ENCODE measurements around the gene MOCS3.

Gene MOCS3

GRCh38 chr20:50982363-50982762, 23.7 kb downstream of the MOCS3 start:
- DNase-seq (ENCODE audit: low read depth, low spot score) = no peak
- Histone ChIP-seq H3K4me1 (ENCODE audit: control insufficient read depth, insufficient read depth, low read length) (no peaks in the 10 kb centered on the region), H3K27me3 (ENCODE audit: control insufficient read depth, insufficient read depth, low read length) (no peaks in the 10 kb centered on the region), H3K4me3 (ENCODE audit: low read length) (no peak overlapping the region), H3K9me3 (ENCODE audit: control insufficient read depth, insufficient read depth, low read length) (no peaks in the 10 kb centered on the region), H3K36me3 (ENCODE audit: control insufficient read depth, insufficient read depth, low read length) (no peaks in the 10 kb centered on the region), H3K27ac (ENCODE audit: low read length) (no peak overlapping the region)
- no CpG with 5 or more reads among the region's 4 CpGs for WGBS (ENCODE audit: insufficient coverage, insufficient read length)

GRCh38 chr20:50983321-50983720, 24.7 kb downstream of the MOCS3 start:
- H3K9me3 ChIP-seq (ENCODE audit: control insufficient read depth, insufficient read depth, low read length) = no peaks in the 10 kb centered on the region
- no peaks in the 10 kb centered on the region for H3K36me3 ChIP-seq (ENCODE audit: control insufficient read depth, insufficient read depth, low read length)
- no peak for DNase-seq (ENCODE audit: low read depth, low spot score)
- no peak overlapping the region for H3K4me3 ChIP-seq (ENCODE audit: low read length)
- no CpG with 5 or more reads among the region's 2 CpGs for WGBS (ENCODE audit: insufficient coverage, insufficient read length)
- H3K4me1 ChIP-seq (ENCODE audit: control insufficient read depth, insufficient read depth, low read length) = no peaks in the 10 kb centered on the region; the same call in 1 of the 2 replicates
- H3K27ac ChIP-seq (ENCODE audit: low read length) = no peak overlapping the region
- H3K27me3 ChIP-seq (ENCODE audit: control insufficient read depth, insufficient read depth, low read length) = no peaks in the 10 kb centered on the region

- DNase-seq (ENCODE audit: low read depth, low spot score) = peak; percentile 94
- Histone ChIP-seq H3K36me3 (ENCODE audit: control insufficient read depth, insufficient read depth, low read length) (no peaks in the 10 kb centered on the region), H3K4me1 (ENCODE audit: control insufficient read depth, insufficient read depth, low read length) (peaks cover under 1% of the 10 kb centered on the region; the same call in 1 of the 2 replicates), H3K4me3 (ENCODE audit: low read length) (no peak overlapping the region), H3K27me3 (ENCODE audit: control insufficient read depth, insufficient read depth, low read length) (no peaks in the 10 kb centered on the region), H3K9me3 (ENCODE audit: control insufficient read depth, insufficient read depth, low read length) (no peaks in the 10 kb centered on the region), H3K27ac (ENCODE audit: low read length) (no peak overlapping the region)
- no CpG with 5 or more reads among the region's 13 CpGs for WGBS (ENCODE audit: insufficient coverage, insufficient read length)
These were observed 29.0 kb downstream of the MOCS3 start for GRCh38 chr20:50987493-50988210.

- Histone ChIP-seq H3K4me3 (ENCODE audit: low read length) (no peak overlapping the region), H3K4me1 (ENCODE audit: control insufficient read depth, insufficient read depth, low read length) (peaks cover 3% of the 10 kb centered on the region; the same call in 1 of the 2 replicates), H3K9me3 (ENCODE audit: control insufficient read depth, insufficient read depth, low read length) (no peaks in the 10 kb centered on the region), H3K27ac (ENCODE audit: low read length) (peak overlapping the region; percentile 56), H3K36me3 (ENCODE audit: control insufficient read depth, insufficient read depth, low read length) (no peaks in the 10 kb centered on the region), H3K27me3 (ENCODE audit: control insufficient read depth, insufficient read depth, low read length) (no peaks in the 10 kb centered on the region)
- no peak for DNase-seq (ENCODE audit: low read depth, low spot score)
- no CpG with 5 or more reads among the region's 3 CpGs for WGBS (ENCODE audit: insufficient coverage, insufficient read length)
These were observed 32.5 kb downstream of the MOCS3 start for GRCh38 chr20:50991076-50991475.

GRCh38 chr20:50992336-50992732, 33.7 kb downstream of the MOCS3 start:
- H3K36me3 ChIP-seq (ENCODE audit: control insufficient read depth, insufficient read depth, low read length) = no peaks in the 10 kb centered on the region
- peak; percentile 45 for DNase-seq (ENCODE audit: low read depth, low spot score)
- peaks cover 3% of the 10 kb centered on the region; the same call in 1 of the 2 replicates for H3K4me1 ChIP-seq (ENCODE audit: control insufficient read depth, insufficient read depth, low read length)
- H3K27ac ChIP-seq (ENCODE audit: low read length) = peak overlapping the region; percentile 46
- H3K27me3 ChIP-seq (ENCODE audit: control insufficient read depth, insufficient read depth, low read length) = no peaks in the 10 kb centered on the region
- no peaks in the 10 kb centered on the region for H3K9me3 ChIP-seq (ENCODE audit: control insufficient read depth, insufficient read depth, low read length)
- H3K4me3 ChIP-seq (ENCODE audit: low read length) = no peak overlapping the region
- no CpG with 5 or more reads among the region's 4 CpGs for WGBS (ENCODE audit: insufficient coverage, insufficient read length)

- peak overlapping the region; percentile 43 for H3K27ac ChIP-seq (ENCODE audit: low read length)
These were observed 34.3 kb downstream of the MOCS3 start for GRCh38 chr20:50992733-50993457.

GRCh38 chr20:50993876-50994275, 35.3 kb downstream of the MOCS3 start:
- peaks cover 3% of the 10 kb centered on the region; the same call in 1 of the 2 replicates for H3K4me1 ChIP-seq (ENCODE audit: control insufficient read depth, insufficient read depth, low read length)
- H3K9me3 ChIP-seq (ENCODE audit: control insufficient read depth, insufficient read depth, low read length) = no peaks in the 10 kb centered on the region
- H3K27ac ChIP-seq (ENCODE audit: low read length) = no peak overlapping the region
- no peak for DNase-seq (ENCODE audit: low read depth, low spot score)
- WGBS (ENCODE audit: insufficient coverage, insufficient read length) = no CpG with 5 or more reads among the region's 9 CpGs
- H3K36me3 ChIP-seq (ENCODE audit: control insufficient read depth, insufficient read depth, low read length) = no peaks in the 10 kb centered on the region
- H3K27me3 ChIP-seq (ENCODE audit: control insufficient read depth, insufficient read depth, low read length) = no peaks in the 10 kb centered on the region
- H3K4me3 ChIP-seq (ENCODE audit: low read length) = no peak overlapping the region

More at GRCh38 chr20:50992733-50993457, 34.3 kb downstream of the MOCS3 start:
- peak; percentile 95 for DNase-seq (ENCODE audit: low read depth, low spot score)
- H3K4me3 ChIP-seq (ENCODE audit: low read length) = no peak overlapping the region
- H3K4me1 ChIP-seq (ENCODE audit: control insufficient read depth, insufficient read depth, low read length) = peaks cover 3% of the 10 kb centered on the region; the same call in 1 of the 2 replicates
- no CpG with 5 or more reads among the region's 13 CpGs for WGBS (ENCODE audit: insufficient coverage, insufficient read length)
- no peaks in the 10 kb centered on the region for H3K36me3 ChIP-seq (ENCODE audit: control insufficient read depth, insufficient read depth, low read length)
- H3K9me3 ChIP-seq (ENCODE audit: control insufficient read depth, insufficient read depth, low read length) = no peaks in the 10 kb centered on the region
- no peaks in the 10 kb centered on the region for H3K27me3 ChIP-seq (ENCODE audit: control insufficient read depth, insufficient read depth, low read length)

- no CpG with 5 or more reads among the region's 5 CpGs for WGBS (ENCODE audit: insufficient coverage, insufficient read length)
- H3K4me1 ChIP-seq (ENCODE audit: control insufficient read depth, insufficient read depth, low read length) = peaks cover 3% of the 10 kb centered on the region; the same call in 1 of the 2 replicates
- no peaks in the 10 kb centered on the region for H3K9me3 ChIP-seq (ENCODE audit: control insufficient read depth, insufficient read depth, low read length)
- H3K36me3 ChIP-seq (ENCODE audit: control insufficient read depth, insufficient read depth, low read length) = no peaks in the 10 kb centered on the region
- no peaks in the 10 kb centered on the region for H3K27me3 ChIP-seq (ENCODE audit: control insufficient read depth, insufficient read depth, low read length)
- no peak overlapping the region for H3K4me3 ChIP-seq (ENCODE audit: low read length)
- no peak for DNase-seq (ENCODE audit: low read depth, low spot score)
- no peak overlapping the region for H3K27ac ChIP-seq (ENCODE audit: low read length)
These were observed 36.9 kb downstream of the MOCS3 start for GRCh38 chr20:50995506-50995905.

- Histone ChIP-seq H3K4me3 (ENCODE audit: low read length) (no peak overlapping the region), H3K9me3 (ENCODE audit: control insufficient read depth, insufficient read depth, low read length) (no peaks in the 10 kb centered on the region), H3K27me3 (ENCODE audit: control insufficient read depth, insufficient read depth, low read length) (no peaks in the 10 kb centered on the region), H3K36me3 (ENCODE audit: control insufficient read depth, insufficient read depth, low read length) (no peaks in the 10 kb centered on the region), H3K27ac (ENCODE audit: low read length) (no peak overlapping the region), H3K4me1 (ENCODE audit: control insufficient read depth, insufficient read depth, low read length) (peaks cover 3% of the 10 kb centered on the region; the same call in 1 of the 2 replicates)
- WGBS (ENCODE audit: insufficient coverage, insufficient read length) = no CpG with 5 or more reads among the region's 10 CpGs
- DNase-seq (ENCODE audit: low read depth, low spot score) = no peak
These were observed 38.6 kb downstream of the MOCS3 start for GRCh38 chr20:50996901-50997865.

- no peak for DNase-seq (ENCODE audit: low read depth, low spot score)
- no peaks in the 10 kb centered on the region for H3K9me3 ChIP-seq (ENCODE audit: control insufficient read depth, insufficient read depth, low read length)
- no peak overlapping the region for H3K4me3 ChIP-seq (ENCODE audit: low read length)
- no CpG with 5 or more reads among the region's 4 CpGs for WGBS (ENCODE audit: insufficient coverage, insufficient read length)
- H3K4me1 ChIP-seq (ENCODE audit: control insufficient read depth, insufficient read depth, low read length) = no peaks in the 10 kb centered on the region
- H3K27ac ChIP-seq (ENCODE audit: low read length) = no peak overlapping the region
- H3K27me3 ChIP-seq (ENCODE audit: control insufficient read depth, insufficient read depth, low read length) = no peaks in the 10 kb centered on the region
- H3K36me3 ChIP-seq (ENCODE audit: control insufficient read depth, insufficient read depth, low read length) = no peaks in the 10 kb centered on the region; the same call in 1 of the 2 replicates
These were observed 40.7 kb downstream of the MOCS3 start for GRCh38 chr20:50999355-50999754.

Measured in iPS DF 6.9 (cell line).